ENCODE measurements around the gene STIMATE.

The STIMATE gene

DNA sequence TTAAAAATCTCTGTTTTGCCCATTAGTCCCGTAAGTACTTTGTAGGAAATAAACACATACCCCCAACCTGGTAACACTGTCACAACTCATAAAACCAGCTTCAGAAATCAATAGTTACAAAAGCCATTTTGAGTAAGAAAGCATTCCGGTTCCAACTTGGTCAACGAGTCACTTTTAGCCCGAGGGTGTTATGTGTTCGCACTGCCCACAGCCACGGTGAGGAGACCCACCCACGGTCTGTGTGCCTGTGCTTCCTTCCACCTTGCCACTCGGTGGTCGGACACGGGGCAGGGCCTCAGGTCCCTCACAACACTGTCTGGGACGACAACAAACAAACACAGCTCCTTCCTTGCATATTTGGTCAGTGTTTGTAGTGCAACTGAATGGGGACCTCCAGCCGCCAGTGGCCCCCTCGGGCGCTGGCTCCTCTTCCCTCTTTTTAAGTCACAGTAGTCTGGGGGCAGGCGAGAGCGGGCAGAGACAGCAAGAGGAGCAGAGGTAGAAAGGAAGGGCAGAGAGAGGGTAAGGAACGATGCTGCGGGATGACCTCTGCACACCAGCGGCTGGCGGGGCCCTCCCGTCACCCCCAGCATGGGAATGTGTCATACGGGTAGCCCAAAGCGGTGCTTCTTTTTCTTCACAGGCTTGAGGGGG is 57.3 kb downstream of the STIMATE start:
- DNase-seq, result no peak

DNA sequence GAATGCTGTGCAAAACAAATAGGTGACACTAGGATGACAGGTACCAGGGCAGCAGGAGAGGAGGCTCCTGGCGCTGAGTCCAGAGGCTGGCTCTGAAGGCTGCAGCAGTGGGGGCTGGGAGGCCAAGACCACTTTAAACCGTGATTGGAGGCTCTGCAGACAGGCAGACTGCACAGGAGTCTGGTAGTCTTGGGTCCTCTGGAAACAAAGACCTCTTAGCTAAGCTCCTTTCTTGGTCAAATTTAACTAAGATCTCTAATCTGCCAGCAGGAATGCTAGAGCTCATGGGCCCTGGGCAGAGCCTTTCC is 58.1 kb downstream of the STIMATE start:
- no peak for DNase-seq

DNA sequence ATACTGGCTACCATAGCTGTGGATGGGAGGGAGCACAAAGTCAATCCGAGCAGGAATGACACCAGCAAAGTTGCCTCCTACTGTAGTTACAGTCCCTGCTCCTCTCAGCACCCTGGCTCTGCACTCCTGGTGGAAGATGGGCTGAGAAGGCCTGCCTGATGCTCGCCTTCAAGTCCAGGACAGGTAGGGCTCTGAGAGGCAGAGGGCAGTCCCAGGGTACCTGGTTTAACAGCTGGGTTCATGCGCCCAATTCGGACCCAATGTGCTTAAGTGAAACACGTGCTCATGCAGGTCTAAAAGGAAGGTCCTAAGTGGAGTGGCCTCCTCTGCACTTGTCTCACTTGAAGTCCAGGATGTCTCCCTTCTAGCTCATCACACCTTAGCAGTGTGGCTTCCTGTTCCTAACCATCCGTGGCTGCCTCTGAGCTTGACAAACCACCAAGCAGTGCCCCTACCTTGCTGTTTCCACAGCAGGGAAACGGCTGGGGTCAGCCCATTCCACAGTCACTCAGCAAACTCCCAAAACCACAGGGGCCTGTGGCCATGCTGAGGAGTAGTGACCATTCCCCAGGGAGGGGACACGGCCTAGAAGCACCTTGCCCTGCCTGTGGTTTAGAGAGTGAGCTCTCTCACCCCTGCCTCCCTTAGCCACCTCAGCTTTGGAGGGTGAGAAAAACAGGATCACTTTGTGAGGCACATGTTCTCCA is 58.6 kb downstream of the STIMATE start:
- no peak for DNase-seq

GRCh38 chr3:52836986-52837385 is 60.4 kb downstream of the STIMATE start:
- no peak for DNase-seq

DNA sequence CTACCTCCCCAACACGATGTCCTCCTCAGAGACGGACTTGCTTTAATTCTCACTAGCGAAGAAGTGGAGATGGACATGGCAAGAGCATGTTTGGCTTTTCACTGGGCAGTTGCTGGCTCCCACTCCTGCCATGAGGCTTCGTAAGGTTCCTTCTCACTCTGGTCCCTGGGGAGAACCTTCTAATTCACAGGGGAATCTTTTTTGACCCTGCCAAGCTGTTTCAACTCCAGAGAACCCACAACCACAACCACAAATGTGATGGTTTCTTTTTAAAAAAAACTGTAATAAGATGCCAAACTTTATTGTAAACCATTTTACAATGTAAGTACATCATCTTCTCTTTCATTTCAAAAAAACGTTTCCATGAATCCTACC is 60.9 kb downstream of the STIMATE start:
- no peak for DNase-seq

DNA sequence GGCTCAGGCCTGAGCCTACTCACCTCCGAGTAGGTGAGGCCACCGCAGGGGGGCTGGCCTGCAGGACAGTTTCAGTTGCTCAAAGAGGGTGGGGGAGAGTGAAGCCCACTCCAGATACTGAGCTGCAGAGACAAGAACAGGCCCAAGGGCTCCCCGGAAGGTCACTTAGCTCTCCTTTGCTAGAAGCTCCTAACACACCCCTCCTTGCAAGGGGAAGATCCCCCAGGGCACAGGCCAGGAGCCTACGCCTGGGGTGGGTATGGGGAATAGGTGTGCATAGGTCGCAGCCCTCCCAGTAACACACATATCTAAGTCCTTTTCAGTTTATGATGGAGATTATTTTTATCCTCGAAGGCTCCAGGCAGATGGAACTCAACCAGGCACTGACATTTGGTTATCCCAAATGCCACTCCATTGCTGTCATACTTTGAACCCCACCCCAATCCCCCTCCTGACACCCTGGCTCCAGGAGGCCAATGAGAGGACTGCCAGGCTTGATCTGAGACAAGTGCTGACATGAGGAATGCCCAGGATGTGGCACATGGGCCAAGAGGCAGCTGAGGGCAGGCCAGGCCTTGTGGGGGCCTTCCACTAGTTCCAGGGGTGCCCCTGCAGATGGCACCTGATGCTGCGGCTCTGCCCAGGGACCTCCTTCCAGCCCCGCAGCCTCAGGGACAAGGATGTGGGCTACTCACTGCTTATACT is 61.4 kb downstream of the STIMATE start:
- DNase-seq, result no peak

- DNase-seq, result no peak
These were observed 62.4 kb downstream of the STIMATE start, which contains the start of gene MUSTN1 for GRCh38 chr3:52834871-52835501. Gene MUSTN1, minus strand, starts transcription at chr3:52835019. Its CDS starts 71 bp downstream, at chr3:52834948.

DNA sequence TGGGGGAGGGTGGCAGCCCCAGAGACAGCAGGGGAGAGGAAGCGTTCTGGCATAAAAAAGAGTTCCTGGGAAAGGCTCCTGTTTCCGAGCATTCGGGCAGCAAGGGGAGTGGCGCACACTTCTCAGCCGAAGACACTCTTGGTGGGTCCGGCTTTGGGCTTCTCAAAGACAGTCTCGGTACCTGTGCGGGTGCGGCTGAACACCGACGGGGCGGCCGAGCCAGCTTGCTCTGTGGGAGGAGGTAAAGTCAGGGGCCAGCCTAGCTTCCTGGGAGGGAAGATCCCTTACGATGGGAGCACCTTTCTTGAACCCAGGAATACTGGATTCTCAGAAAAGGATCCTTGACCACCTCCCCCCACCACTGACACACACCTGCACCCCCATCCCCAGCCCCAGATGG is 64.1 kb downstream of the STIMATE start:
- no peak for DNase-seq

- no peak for DNase-seq
These were observed 65.6 kb downstream of the STIMATE start for GRCh38 chr3:52831500-52832301.

GRCh38 chr3:52830535-52831258 is 66.7 kb downstream of the STIMATE start, which contains the start of gene ITIH4:
Gene ITIH4, minus strand, starts transcription at chr3:52830672. Its CDS starts 30 bp downstream, at chr3:52830642.
- DNase-seq, result no peak

GRCh38 chr3:52829906-52830463 is 67.4 kb downstream of the STIMATE start:
- DNase-seq, result no peak

DNA sequence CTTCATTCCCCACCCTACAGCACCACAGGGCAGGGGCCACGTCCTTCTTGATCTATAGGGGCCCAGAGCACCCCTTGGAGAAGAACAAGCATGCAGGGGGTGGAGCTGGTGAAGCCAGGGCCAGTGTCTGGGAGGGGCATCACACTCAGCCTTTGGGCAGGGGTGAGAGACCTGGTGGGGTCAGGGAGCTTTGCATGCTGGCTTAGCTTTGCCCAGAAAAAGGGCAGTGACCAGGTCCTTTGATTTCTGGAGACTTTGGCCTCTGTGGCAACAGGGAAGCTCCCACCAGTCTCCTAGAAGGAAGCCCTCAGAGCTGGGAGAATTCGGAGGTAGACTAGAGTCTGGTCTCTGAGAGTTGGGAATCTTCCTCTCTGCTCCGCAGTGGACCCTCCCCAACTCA is 67.9 kb downstream of the STIMATE start:
- no peak for DNase-seq

DNA sequence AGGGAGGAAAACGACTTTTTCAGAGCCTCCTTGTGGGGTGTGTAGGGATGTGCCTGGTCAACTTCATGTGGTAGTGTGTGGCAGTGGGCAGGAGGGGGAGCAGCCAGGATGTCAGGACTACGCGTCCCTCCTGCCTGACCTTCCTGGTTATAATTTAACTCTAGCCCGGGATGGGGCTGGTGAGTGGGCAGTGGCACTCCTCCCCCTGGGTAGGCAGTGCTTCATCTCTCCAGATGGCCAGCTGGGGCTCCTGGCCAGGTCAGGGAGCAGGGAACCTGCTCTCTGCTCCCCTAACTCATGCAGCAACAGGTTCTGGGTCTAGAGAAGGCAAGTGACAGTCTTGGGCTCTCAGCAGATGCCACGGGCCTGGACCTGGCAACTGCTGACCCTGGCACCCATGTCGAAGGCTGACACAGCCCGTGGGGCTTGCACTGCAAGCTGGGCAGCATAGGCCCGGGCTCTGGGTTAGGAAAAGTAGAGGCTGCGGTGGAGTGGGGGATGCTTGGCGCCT is 69.4 kb downstream of the STIMATE start:
- no peak for DNase-seq

GRCh38 chr3:52827441-52827840 is 69.9 kb downstream of the STIMATE start:
- DNase-seq, result no peak

DNA sequence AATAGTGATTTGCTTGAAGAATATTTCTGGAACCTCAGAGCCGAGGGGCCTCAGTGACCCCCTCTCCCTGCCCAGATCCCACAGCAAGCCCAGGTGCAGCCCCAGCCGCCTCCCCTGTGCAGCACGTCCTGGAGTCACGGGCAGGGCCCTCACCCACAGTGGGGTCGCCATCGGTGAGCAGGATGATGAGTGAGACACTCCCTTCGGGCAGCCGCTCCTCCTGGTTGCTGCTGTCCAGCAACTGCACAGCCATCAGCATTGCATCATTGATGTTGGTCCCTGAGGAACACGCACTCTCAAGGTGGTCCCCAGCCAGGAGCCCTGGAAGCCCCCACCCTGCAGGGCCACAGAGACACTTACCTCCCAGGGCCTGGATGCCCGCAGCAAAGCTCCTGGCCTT is 73.3 kb downstream of the STIMATE start:
- DNase-seq, result no peak

DNA sequence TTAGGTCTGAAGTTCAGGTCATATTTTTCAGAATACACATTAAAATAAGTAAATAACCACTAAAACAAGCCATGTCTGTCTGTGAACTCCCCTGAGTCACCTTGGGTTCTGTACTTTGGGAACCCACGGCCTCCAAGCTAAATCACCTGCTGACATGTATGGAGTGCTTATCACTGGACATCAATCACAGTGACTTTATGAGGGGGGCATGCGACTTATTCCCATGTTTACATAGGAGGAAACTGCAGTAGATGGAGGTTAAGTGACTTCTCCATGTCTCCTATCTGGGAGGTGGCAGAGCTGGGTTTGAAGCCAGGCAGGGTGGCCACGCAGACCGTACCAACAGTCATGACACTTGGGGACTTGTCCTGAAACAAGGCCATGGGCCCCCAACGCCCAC is 75.0 kb downstream of the STIMATE start:
- no peak for DNase-seq

DNA sequence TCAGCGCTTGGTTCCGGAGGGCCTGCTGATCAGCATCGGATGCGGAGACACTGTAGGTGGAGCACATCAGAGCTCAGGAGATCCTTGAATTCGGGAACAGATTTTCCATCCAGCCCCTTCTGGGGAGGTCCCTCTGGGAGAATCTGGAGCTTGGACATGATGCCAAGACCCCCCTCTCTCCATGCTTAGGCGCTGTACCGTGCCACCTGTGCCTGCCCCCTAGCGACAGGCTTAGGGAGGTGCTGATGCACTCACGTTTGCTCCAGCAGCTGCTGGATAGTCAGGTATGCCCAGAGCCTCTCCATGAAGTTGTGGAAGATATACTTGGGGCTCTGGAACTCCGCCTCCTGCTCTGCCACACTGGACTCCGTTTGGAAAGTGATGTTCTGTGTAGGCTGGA is 76.6 kb downstream of the STIMATE start:
- DNase-seq, result no peak

- DNase-seq, result no peak
These were observed 77.4 kb downstream of the STIMATE start for GRCh38 chr3:52819936-52820335.

DNA sequence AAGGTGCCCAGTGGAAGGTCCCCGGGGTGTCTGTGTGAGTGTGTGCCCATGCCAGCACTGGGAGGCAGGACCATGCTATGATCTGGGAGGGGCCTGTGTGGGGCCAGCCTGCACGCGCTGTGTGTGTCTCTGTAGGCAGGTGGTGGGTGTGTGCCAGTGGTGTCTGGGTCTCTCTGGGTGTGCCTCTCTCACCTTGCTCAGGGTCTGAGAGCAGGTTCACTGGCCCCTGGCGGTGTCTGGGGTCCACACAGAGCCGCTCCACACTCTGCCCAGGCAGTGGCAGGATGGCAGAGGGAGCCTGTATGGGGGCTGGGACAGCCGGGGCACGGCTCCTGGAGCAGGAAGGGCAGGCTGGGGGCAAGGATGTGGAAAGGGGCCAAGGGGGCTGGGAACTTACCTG is 79.5 kb downstream of the STIMATE start:
- DNase-seq, result no peak

DNA sequence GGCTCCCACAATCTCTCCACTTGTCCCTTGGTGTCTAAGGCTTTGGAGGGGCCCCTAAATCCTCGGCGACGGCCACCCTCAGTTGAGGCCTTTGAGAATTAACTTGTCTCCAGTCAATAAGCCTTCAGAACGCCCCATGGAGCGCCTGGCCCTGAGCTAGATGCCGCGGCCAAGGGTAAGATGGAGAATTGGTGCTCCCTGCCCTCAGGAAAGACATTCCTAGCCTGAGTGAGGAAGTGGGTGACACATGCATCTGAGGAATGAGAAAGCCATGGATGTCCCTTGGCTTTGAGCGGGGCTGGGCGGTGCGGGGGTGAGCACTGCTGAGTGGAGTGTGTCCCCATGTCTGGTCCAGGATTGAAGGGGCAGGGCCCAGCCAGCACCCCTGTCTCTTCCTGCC is 80.1 kb downstream of the STIMATE start:
- DNase-seq, result no peak

DNA sequence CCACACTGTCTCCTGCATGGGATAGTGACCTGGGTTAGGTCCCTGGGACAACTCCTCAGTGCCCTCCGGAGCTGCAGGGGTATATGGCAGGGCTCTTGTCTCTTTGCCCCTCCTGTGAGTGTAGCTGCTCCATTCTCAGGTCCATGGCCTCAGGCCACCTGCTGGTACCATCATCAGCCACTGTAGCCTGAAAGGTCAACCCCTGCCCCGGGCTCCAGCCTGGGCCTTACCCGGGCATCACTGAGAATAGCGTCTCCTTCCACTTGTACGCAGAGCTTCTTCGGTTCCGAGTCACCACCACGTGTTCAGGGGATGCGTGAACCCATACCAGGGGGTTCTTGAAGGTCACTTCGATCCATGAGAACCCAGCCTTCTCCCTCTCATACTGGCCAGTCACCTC is 80.7 kb downstream of the STIMATE start:
- DNase-seq, result no peak

DNA sequence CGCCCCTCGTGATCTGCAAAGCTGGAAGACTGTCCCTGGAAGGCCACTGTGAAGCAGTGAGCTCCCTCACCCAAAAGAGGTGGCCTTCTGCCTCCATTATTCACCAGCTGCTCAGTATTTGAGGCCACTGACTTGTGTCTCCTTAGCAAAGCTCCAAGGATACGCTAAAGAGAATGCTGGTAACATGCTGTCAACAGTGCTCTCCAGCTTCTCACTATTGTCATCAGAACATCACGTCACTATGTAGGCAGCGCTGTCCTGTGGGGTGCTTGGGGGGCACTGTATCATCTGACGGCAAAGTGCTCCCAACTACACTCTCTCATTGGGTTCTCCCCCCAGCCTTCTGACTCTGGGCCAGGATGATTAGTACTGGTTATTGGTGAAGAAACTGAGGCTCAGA is 81.1 kb downstream of the STIMATE start:
- DNase-seq, result no peak
